OCI-LY1 (cell line): ENCODE measurements around the gene GALNT5.

Source experiments
- EZH2 ChIP-seq: fragments of 200-600 bp; sonication (generic), shearing (Covaris generic); IDR thresholded peaks from 2 replicates; pipeline ENCODE4 v1.8.0; 2017; ENCODE audit warnings: borderline replicate concordance, mixed run types, mild to moderate bottlenecking, antibody characterized with exemption, low read length, moderate library complexity, mixed read lengths
- TF ChIP-seq, protein P1 (sequence below): fragments of 200-600 bp; sonication (generic), shearing (Covaris generic); IDR thresholded peaks from 2 replicates; pipeline ENCODE4 v1.5.1; 2017; ENCODE audit warnings: mild to moderate bottlenecking, antibody characterized with exemption, low read length, moderate library complexity, mixed read lengths

DNA sequence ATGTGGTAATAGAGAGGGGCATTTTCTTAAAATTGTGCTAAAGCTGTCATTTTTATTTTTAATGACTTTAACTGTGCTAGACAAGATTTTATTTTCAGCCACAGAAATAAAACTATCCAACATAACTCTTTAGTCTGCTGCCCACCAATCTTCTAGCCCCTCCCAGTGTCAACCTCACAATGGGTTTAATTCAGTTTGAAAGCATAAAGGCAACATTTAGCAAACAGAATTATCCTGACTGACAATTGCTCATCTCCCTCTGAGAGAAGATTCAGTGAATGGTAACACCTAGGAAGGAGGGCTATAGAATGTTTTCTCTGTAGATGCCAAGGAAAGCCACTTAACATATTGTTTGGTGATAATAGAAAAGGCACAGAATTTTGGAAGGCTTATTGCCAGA lies 62.9 kb downstream of the GALNT5 start:
- no peak for TF ChIP-seq EZH2
- TF ChIP-seq, protein P1, sequence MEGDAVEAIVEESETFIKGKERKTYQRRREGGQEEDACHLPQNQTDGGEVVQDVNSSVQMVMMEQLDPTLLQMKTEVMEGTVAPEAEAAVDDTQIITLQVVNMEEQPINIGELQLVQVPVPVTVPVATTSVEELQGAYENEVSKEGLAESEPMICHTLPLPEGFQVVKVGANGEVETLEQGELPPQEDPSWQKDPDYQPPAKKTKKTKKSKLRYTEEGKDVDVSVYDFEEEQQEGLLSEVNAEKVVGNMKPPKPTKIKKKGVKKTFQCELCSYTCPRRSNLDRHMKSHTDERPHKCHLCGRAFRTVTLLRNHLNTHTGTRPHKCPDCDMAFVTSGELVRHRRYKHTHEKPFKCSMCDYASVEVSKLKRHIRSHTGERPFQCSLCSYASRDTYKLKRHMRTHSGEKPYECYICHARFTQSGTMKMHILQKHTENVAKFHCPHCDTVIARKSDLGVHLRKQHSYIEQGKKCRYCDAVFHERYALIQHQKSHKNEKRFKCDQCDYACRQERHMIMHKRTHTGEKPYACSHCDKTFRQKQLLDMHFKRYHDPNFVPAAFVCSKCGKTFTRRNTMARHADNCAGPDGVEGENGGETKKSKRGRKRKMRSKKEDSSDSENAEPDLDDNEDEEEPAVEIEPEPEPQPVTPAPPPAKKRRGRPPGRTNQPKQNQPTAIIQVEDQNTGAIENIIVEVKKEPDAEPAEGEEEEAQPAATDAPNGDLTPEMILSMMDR: no peak
